Smooth muscle cell (in vitro differentiated cells): Measurements from ENCODE around the gene RXFP3. TPM values are rescaled to one million over a fixed set of nuclear protein-coding genes. Genes with fewer than 3 reads are reported as not detected.
A peak's percentile ranks its signal among the peaks of the same experiment; 100 is the strongest.

Experiments used
- DNase-seq: peaks from one replicate; lab custom pipeline; 2025; ENCODE audit not compliant: unreplicated experiment; lab: John Stamatoyannopoulos, UW
- H2AFZ ChIP-seq: fragments of 200-600 bp; sonication (generic); 2 replicates; pipeline ENCODE4 v1.6.0; 2016; ENCODE audit warnings: antibody characterized with exemption, low read depth, mild to moderate bottlenecking
- H3F3A ChIP-seq: fragments of 200-600 bp; sonication (generic); 2 replicates; pipeline ENCODE4 v1.6.0; 2017; ENCODE audit warnings: antibody characterized with exemption, low read depth
- H3K27ac ChIP-seq: fragments of 200-600 bp; sonication (generic); 2 replicates; pipeline ENCODE4 v1.5.1; 2016; ENCODE audit warnings: low read depth, mild to moderate bottlenecking
- H3K27me3 ChIP-seq: fragments of 200-600 bp; sonication (generic); 2 replicates; pipeline ENCODE4 v1.6.1; 2016; ENCODE audit warnings: low read depth, mild to moderate bottlenecking
- H3K36me3 ChIP-seq: fragments of 200-600 bp; sonication (generic); 2 replicates; pipeline ENCODE4 v1.5.1; 2016; ENCODE audit warnings: low read depth
- H3K4me1 ChIP-seq: fragments of 200-600 bp; sonication (generic); 2 replicates; pipeline ENCODE4 v1.5.1; 2016; ENCODE audit warnings: low read depth
- H3K4me2 ChIP-seq: fragments of 200-600 bp; sonication (generic); 2 replicates; pipeline ENCODE4 v1.6.0; 2016; ENCODE audit warnings: mild to moderate bottlenecking
- H3K4me3 ChIP-seq: fragments of 200-600 bp; sonication (generic); 2 replicates; pipeline ENCODE4 v1.5.1; 2016; ENCODE audit warnings: mild to moderate bottlenecking
- H3K79me2 ChIP-seq: fragments of 200-600 bp; sonication (generic); 2 replicates; pipeline ENCODE4 v1.6.0; 2016; ENCODE audit warnings: low read depth, mild to moderate bottlenecking
- H3K9ac ChIP-seq: fragments of 200-600 bp; sonication (generic); 2 replicates; pipeline ENCODE4 v1.6.0; 2016; ENCODE audit warnings: low read depth
- H3K9me3 ChIP-seq: fragments of 200-600 bp; sonication (generic); replicated peaks from 2 replicates; pipeline ENCODE4 v1.5.1; 2016; ENCODE audit warnings: low read depth
- H4K20me1 ChIP-seq: fragments of 200-600 bp; sonication (generic); 2 replicates; pipeline ENCODE4 v1.6.0; 2016; ENCODE audit warnings: low read depth
- WGBS: methylation state at CpG from one replicate; pipeline ENCODE4 v1.1.7; 2016; ENCODE audit warnings: low lambda C conversion rate; 5-methylcytosine and 5-hydroxymethylcytosine counted together
- polyA plus RNA-seq: library from polyadenylated mRNA; unstranded; fragments of >200 nt; fragmentation: Nextera tagmentation; extraction: Ambion mirVana; gene quantifications from 2 replicates; pipeline ENCODE4 v1.2.1, GENCODE V29; 2016
- total RNA-seq: library from RNA; depleted of rRNA; stranded (reverse); fragments of >200 nt; gene quantifications from 2 replicates; pipeline ENCODE4 v1.2.3, GENCODE V29; 2014
- TF ChIP-seq, protein P1 (sequence below): fragments of 200-600 bp; sonication (generic); IDR thresholded peaks from 2 replicates; pipeline ENCODE4 v1.5.1; 2017; ENCODE audit warnings: borderline replicate concordance, mild to moderate bottlenecking, antibody characterized with exemption; ENCODE audit not compliant: insufficient read depth, poor library complexity, severe bottlenecking

The RXFP3 gene
- total and polyA plus RNA-seq, 2 experiments from 2014 or later, result 0.16 TPM; not detected in 1

DNA sequence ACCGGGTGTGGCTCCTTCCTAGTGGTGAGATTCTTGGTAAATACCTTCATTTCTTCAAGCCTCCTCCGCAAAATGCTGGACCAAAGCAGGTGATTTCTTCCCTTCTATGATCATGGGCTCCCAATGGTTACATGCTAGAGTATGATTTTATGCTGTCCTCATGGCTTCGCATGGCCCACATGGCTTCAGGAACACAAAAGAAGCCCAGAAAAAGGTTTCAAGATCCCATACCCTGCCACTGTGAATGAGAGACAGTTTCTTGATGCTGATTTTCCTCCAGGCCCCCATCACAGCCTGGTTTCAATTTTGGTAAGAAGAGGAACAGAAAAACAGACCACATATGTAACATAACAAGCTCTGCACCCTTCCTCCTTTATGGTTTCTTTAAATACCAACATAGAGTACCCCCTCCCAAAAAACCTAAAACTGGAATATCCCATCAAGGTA, 2.4 kb upstream of the RXFP3 start:
- WGBS, result 88% methylated on average over 3 of the region's 3 CpGs
- H3K9me3 ChIP-seq, result no peaks in the 10 kb centered on the region
- H3K4me3 ChIP-seq, result no peak overlapping the region
- H3K27ac ChIP-seq, result no peak overlapping the region
- TF ChIP-seq, protein P1, sequence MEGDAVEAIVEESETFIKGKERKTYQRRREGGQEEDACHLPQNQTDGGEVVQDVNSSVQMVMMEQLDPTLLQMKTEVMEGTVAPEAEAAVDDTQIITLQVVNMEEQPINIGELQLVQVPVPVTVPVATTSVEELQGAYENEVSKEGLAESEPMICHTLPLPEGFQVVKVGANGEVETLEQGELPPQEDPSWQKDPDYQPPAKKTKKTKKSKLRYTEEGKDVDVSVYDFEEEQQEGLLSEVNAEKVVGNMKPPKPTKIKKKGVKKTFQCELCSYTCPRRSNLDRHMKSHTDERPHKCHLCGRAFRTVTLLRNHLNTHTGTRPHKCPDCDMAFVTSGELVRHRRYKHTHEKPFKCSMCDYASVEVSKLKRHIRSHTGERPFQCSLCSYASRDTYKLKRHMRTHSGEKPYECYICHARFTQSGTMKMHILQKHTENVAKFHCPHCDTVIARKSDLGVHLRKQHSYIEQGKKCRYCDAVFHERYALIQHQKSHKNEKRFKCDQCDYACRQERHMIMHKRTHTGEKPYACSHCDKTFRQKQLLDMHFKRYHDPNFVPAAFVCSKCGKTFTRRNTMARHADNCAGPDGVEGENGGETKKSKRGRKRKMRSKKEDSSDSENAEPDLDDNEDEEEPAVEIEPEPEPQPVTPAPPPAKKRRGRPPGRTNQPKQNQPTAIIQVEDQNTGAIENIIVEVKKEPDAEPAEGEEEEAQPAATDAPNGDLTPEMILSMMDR, result no peak
- H2AFZ ChIP-seq, result no peak overlapping the region
- H3K79me2 ChIP-seq, result no peaks in the 10 kb centered on the region
- no peaks in the 10 kb centered on the region for H3K36me3 ChIP-seq
- H3K4me2 ChIP-seq, result no peak overlapping the region
- H3K9ac ChIP-seq, result no peak overlapping the region
- no peak for DNase-seq
- H3K27me3 ChIP-seq, result peaks cover 6% of the 10 kb centered on the region
- no peaks in the 10 kb centered on the region for H3K4me1 ChIP-seq
- H3F3A ChIP-seq, result no peaks in the 10 kb centered on the region
- no peaks in the 10 kb centered on the region for H4K20me1 ChIP-seq

DNA sequence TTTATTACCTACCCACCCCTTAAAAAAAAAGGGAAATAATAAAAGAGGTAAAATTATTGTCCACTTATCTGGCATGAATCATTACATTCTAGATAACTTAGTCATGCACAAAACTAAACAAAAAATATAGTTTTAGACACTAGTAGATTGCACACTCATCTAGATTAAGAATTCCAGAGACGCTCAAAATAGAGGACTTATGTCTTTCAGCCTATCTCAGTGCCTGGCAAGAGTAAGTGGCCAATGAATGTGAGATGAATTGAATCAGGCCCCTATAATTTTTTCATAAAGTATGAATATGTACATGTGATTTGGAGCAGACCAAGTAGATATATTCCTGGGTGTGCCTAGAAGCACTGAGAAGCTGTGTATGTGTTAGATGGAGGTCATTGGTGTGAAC, 2.0 kb upstream of the RXFP3 start:
- TF ChIP-seq, protein P1, result no peak
- Histone ChIP-seq H2AFZ (no peak overlapping the region), H3K27ac (no peak overlapping the region), H3K9me3 (no peaks in the 10 kb centered on the region), H3F3A (no peaks in the 10 kb centered on the region), H3K79me2 (no peaks in the 10 kb centered on the region), H3K4me2 (no peak overlapping the region), H3K36me3 (no peaks in the 10 kb centered on the region), H3K9ac (no peak overlapping the region), H3K4me1 (no peaks in the 10 kb centered on the region), H3K4me3 (no peak overlapping the region), H3K27me3 (peaks cover 6% of the 10 kb centered on the region), H4K20me1 (no peaks in the 10 kb centered on the region)
- DNase-seq, result no peak
- 61% methylated on average over 1 of the region's 1 CpG for WGBS

DNA sequence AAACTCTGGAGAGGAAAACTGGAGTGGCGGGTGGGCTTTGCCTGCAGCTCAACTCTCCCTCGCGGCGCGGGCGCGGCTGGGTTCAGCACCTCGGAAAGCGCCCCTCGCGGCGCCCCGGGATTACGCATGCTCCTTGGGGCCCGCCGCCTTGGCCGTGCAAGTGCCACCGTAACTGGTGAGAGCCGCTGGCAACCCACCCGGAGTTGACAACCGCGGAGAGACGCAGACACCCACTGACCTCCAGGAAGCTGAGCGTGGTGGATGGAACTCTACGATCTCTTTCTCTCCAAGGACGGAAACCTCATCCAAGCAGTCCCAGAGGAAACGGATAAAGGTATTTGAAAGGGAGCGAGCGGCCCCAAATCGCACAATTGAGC, 194 bp upstream of the RXFP3 start:
- Histone ChIP-seq H3K79me2 (no peaks in the 10 kb centered on the region), H3K4me1 (no peaks in the 10 kb centered on the region), H2AFZ (peak overlapping the region; percentile 16), H3K4me2 (peak overlapping the region; percentile 92), H3K27ac (no peak overlapping the region), H3K9me3 (no peaks in the 10 kb centered on the region), H3F3A (no peaks in the 10 kb centered on the region), H4K20me1 (no peaks in the 10 kb centered on the region), H3K4me3 (peak overlapping the region; percentile 52), H3K9ac (no peak overlapping the region), H3K27me3 (peaks cover 6% of the 10 kb centered on the region), H3K36me3 (no peaks in the 10 kb centered on the region)
- TF ChIP-seq, protein P1, result no peak
- WGBS, result 1% methylated on average over 29 of the region's 30 CpGs
- DNase-seq, result peak; percentile 64

DNA sequence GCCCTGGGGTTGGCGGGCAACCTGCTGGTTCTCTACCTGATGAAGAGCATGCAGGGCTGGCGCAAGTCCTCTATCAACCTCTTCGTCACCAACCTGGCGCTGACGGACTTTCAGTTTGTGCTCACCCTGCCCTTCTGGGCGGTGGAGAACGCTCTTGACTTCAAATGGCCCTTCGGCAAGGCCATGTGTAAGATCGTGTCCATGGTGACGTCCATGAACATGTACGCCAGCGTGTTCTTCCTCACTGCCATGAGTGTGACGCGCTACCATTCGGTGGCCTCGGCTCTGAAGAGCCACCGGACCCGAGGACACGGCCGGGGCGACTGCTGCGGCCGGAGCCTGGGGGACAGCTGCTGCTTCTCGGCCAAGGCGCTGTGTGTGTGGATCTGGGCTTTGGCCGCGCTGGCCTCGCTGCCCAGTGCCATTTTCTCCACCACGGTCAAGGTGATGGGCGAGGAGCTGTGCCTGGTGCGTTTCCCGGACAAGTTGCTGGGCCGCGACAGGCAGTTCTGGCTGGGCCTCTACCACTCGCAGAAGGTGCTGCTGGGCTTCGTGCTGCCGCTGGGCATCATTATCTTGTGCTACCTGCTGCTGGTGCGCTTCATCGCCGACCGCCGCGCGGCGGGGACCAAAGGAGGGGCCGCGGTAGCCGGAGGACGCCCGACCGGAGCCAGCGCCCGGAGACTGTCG, 976 bp downstream of the RXFP3 start:
- no peak for DNase-seq
- H4K20me1 ChIP-seq, result no peaks in the 10 kb centered on the region
- no peak overlapping the region for H3K4me2 ChIP-seq
- H3K27me3 ChIP-seq, result peaks cover 6% of the 10 kb centered on the region
- no peaks in the 10 kb centered on the region for H3K9me3 ChIP-seq
- no peaks in the 10 kb centered on the region for H3K4me1 ChIP-seq
- H3K36me3 ChIP-seq, result no peaks in the 10 kb centered on the region
- H3F3A ChIP-seq, result no peaks in the 10 kb centered on the region
- TF ChIP-seq, protein P1, result no peak
- no peak overlapping the region for H2AFZ ChIP-seq
- 97% methylated on average over 54 of the region's 54 CpGs for WGBS
- no peak overlapping the region for H3K9ac ChIP-seq
- no peaks in the 10 kb centered on the region for H3K79me2 ChIP-seq
- no peak overlapping the region for H3K4me3 ChIP-seq
- H3K27ac ChIP-seq, result no peak overlapping the region
